Lower lobe of right lung (tissue), 2 donors: ENCODE measurements around the gene SDS. TPM values are rescaled to one million over a fixed set of nuclear protein-coding genes. Genes with fewer than 3 reads are reported as not detected.

Experiments used
- ATAC-seq, 2 donors: fragments of 200-7000 bp; cut with Tn5 transposase; one replicate each; pipeline ENCODE4 v1.9.1; 2020 to 2022; ENCODE audit warnings: mild to moderate bottlenecking in 2 of 2, moderate library complexity in 2 of 2
- DNase-seq: peaks from one replicate; pipeline ENCODE4 v3.0.0-alpha.2; 2020
- H3K27ac ChIP-seq: fragments of 200-600 bp; one replicate; pipeline ENCODE4 v1.8.0; 2022
- H3K27me3 ChIP-seq: fragments of 200-600 bp; one replicate; pipeline ENCODE4 v1.8.0; 2022; ENCODE audit warnings: low read depth
- H3K36me3 ChIP-seq: fragments of 200-600 bp; one replicate; pipeline ENCODE4 v1.8.0; 2022; ENCODE audit warnings: mild to moderate bottlenecking
- H3K4me1 ChIP-seq: fragments of 200-600 bp; one replicate; pipeline ENCODE4 v1.8.0; 2022
- H3K4me3 ChIP-seq: fragments of 200-600 bp; one replicate; pipeline ENCODE4 v1.8.0; 2022; ENCODE audit warnings: mild to moderate bottlenecking
- H3K9me3 ChIP-seq: fragments of 200-600 bp; one replicate; pipeline ENCODE4 v1.8.0; 2022
- CTCF ChIP-seq: fragments of 200-600 bp; IDR thresholded peaks from one replicate; pipeline ENCODE4 v1.8.0; 2022; ENCODE audit warnings: antibody characterized with exemption, mild to moderate bottlenecking
- intact Hi-C: fragments of 100-400 bp; cut with DNase I; formaldehyde crosslinking; loops from one replicate; pipeline ENCODE4 v1.11.0; 2022
- total RNA-seq: library from RNA; stranded (reverse); fragmentation: NEBNext Ultra II Directional; extraction: Animal tissue kit (Norgen Biotek cat#: 25700); gene quantifications from one replicate; pipeline ENCODE4 v1.2.1, GENCODE V29; 2021
- donor health status: DM: no; HTN: yes; CAD: no; lungs with severe emphysema.

Gene SDS
- total RNA-seq, 1 donor from 2014 or later, result 1.1 TPM

- no peaks in the 10 kb centered on the region for H3K9me3 ChIP-seq
- no peak for TF ChIP-seq CTCF
- DNase-seq, result no peak
- H3K4me3 ChIP-seq, result no peak overlapping the region
- no peaks in the 10 kb centered on the region for H3K36me3 ChIP-seq
- H3K27me3 ChIP-seq, result peaks cover 26% of the 10 kb centered on the region
- H3K4me1 ChIP-seq, result no peaks in the 10 kb centered on the region
- peak in 1 of 2 donors; percentile 7 for ATAC-seq
- intact Hi-C loops, result no loop called here
- no peak overlapping the region for H3K27ac ChIP-seq
Measured at GRCh38 chr12:113401066-113402000, 2.4 kb downstream of the SDS start.

GRCh38 chr12:113400362-113400761 lies 3.3 kb downstream of the SDS start:
- intact Hi-C loops, result no loop called here
- no peaks in the 10 kb centered on the region for H3K36me3 ChIP-seq
- no peak overlapping the region for H3K27ac ChIP-seq
- no peak for DNase-seq
- H3K4me3 ChIP-seq, result no peak overlapping the region
- H3K9me3 ChIP-seq, result no peaks in the 10 kb centered on the region
- no peak for TF ChIP-seq CTCF
- ATAC-seq, result no peak
- no peaks in the 10 kb centered on the region for H3K4me1 ChIP-seq
- H3K27me3 ChIP-seq, result peaks cover 26% of the 10 kb centered on the region

- H3K27me3 ChIP-seq, result peaks cover 26% of the 10 kb centered on the region
Measured at GRCh38 chr12:113399490-113399889, 4.2 kb downstream of the SDS start.

GRCh38 chr12:113398346-113399290 lies 5.1 kb downstream of the SDS start:
- no peak for TF ChIP-seq CTCF
- peak in 1 of 2 donors; percentile 9 for ATAC-seq
- H3K27ac ChIP-seq, result no peak overlapping the region
- no peaks in the 10 kb centered on the region for H3K9me3 ChIP-seq
- peaks cover 26% of the 10 kb centered on the region for H3K27me3 ChIP-seq
- intact Hi-C loops, result no loop called here
- no peak overlapping the region for H3K4me3 ChIP-seq
- no peak for DNase-seq
- H3K4me1 ChIP-seq, result no peaks in the 10 kb centered on the region
- H3K36me3 ChIP-seq, result no peaks in the 10 kb centered on the region

More at GRCh38 chr12:113399490-113399889, 4.2 kb downstream of the SDS start:
- Histone ChIP-seq H3K4me3 (no peak overlapping the region), H3K36me3 (no peaks in the 10 kb centered on the region), H3K27ac (no peak overlapping the region), H3K9me3 (no peaks in the 10 kb centered on the region), H3K4me1 (no peaks in the 10 kb centered on the region)
- TF ChIP-seq CTCF, result no peak
- ATAC-seq (no peak), DNase-seq (no peak)
- intact Hi-C loops, result no loop called here

GRCh38 chr12:113397497-113398197 lies 6.0 kb downstream of the SDS start:
- no peak overlapping the region for H3K4me3 ChIP-seq

More at GRCh38 chr12:113397497-113398197, 6.0 kb downstream of the SDS start:
- DNase-seq, result no peak
- intact Hi-C loops, result no loop called here
- Histone ChIP-seq H3K36me3 (no peaks in the 10 kb centered on the region), H3K27me3 (peaks cover 26% of the 10 kb centered on the region), H3K4me1 (no peaks in the 10 kb centered on the region), H3K27ac (no peak overlapping the region), H3K9me3 (no peaks in the 10 kb centered on the region)
- TF ChIP-seq CTCF, result no peak
- ATAC-seq, result no peak
